Upper lobe of right lung (tissue), 1 donor: Measurements from ENCODE around the gene C1orf116. TPM values are rescaled to one million over a fixed set of nuclear protein-coding genes. Genes with fewer than 3 reads are reported as not detected.
A peak's percentile ranks its signal among the peaks of the same experiment; 100 is the strongest.

Experiments used
- ATAC-seq: fragments of 200-7000 bp; cut with Tn5 transposase; one replicate; pipeline ENCODE4 v1.9.1; 2020; ENCODE audit warnings: mild to moderate bottlenecking, moderate library complexity
- DNase-seq: peaks from one replicate; pipeline ENCODE4 v3.0.0-alpha.2; 2020
- H3K27ac ChIP-seq: fragments of 200-600 bp; one replicate; pipeline ENCODE4 v1.8.0; 2022
- H3K27me3 ChIP-seq: fragments of 200-600 bp; one replicate; pipeline ENCODE4 v1.8.0; 2022; ENCODE audit warnings: mild to moderate bottlenecking
- H3K36me3 ChIP-seq: fragments of 200-600 bp; one replicate; pipeline ENCODE4 v1.8.0; 2022
- H3K4me1 ChIP-seq: fragments of 200-600 bp; one replicate; pipeline ENCODE4 v1.8.0; 2022
- H3K4me3 ChIP-seq: fragments of 200-600 bp; one replicate; pipeline ENCODE4 v1.8.0; 2022; ENCODE audit warnings: mild to moderate bottlenecking
- H3K9me3 ChIP-seq: fragments of 200-600 bp; one replicate; pipeline ENCODE4 v1.8.0; 2022
- intact Hi-C: fragments of 100-400 bp; cut with DNase I; formaldehyde crosslinking; loops from one replicate; pipeline ENCODE4 v1.11.0; 2022
- total RNA-seq: library from RNA; stranded (reverse); fragmentation: NEBNext Ultra II Directional; extraction: Animal tissue kit (Norgen Biotek cat#: 25700); gene quantifications from one replicate; pipeline ENCODE4 v1.2.1, GENCODE V29; 2021
- TF ChIP-seq, protein P1 (sequence below): fragments of 200-600 bp; IDR thresholded peaks from one replicate; pipeline ENCODE4 v1.8.0; 2022; ENCODE audit warnings: antibody characterized with exemption
- donor health status: DM: no; HTN: yes; CAD: no; lungs with severe emphysema.

The C1orf116 gene
- total RNA-seq, 1 donor from 2014 or later = 128 TPM

DNA sequence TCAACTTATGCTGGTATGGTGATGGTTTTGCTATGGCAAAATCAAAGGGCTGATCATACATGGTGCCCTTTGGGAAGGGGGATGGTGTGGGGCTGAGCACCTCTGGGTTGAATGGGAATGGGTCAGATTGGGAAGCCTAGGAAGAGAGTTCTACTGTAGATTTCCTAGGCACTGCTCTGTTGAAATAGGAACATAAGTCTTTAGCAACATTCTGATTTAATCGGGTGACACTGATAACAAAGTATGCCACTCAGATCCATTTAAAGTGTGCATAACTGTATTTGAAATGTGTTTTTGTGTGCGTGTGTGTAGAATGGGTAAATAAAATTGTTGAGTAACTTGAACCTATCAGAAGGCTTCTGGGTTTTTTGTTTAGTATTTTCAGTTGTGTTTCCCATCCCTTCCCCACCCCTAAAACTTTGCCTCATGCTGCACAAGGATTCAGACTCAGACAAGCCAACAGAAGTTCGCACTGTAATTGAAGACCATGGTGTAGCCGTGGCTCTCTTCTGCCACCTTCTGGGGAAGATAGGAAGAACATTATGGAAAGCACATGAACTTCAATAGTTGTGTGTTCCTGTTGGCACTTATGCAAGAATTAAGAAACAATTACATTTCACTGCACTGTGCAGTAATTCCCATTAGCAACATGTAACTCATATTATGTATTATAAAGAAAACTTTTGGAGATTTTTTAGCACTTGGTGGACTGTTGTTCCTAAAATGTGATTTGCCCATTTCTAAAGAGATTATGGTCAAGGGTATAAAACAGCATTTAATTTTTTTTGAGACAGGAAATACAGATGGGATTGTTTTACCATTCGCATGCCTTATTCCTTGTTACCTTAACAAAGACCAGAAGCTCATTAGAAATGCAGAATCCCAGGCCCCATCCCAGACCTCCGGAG is 45.2 kb upstream of the C1orf116 start:
- no peak for DNase-seq
- Histone ChIP-seq H3K9me3 (no peaks in the 10 kb centered on the region), H3K36me3 (peaks cover 11% of the 10 kb centered on the region), H3K27ac (no peak overlapping the region), H3K4me1 (peaks cover 4% of the 10 kb centered on the region), H3K4me3 (no peak overlapping the region), H3K27me3 (no peaks in the 10 kb centered on the region)
- ATAC-seq = peak; percentile 96
- intact Hi-C loops = no loop called here
- TF ChIP-seq, protein P1, sequence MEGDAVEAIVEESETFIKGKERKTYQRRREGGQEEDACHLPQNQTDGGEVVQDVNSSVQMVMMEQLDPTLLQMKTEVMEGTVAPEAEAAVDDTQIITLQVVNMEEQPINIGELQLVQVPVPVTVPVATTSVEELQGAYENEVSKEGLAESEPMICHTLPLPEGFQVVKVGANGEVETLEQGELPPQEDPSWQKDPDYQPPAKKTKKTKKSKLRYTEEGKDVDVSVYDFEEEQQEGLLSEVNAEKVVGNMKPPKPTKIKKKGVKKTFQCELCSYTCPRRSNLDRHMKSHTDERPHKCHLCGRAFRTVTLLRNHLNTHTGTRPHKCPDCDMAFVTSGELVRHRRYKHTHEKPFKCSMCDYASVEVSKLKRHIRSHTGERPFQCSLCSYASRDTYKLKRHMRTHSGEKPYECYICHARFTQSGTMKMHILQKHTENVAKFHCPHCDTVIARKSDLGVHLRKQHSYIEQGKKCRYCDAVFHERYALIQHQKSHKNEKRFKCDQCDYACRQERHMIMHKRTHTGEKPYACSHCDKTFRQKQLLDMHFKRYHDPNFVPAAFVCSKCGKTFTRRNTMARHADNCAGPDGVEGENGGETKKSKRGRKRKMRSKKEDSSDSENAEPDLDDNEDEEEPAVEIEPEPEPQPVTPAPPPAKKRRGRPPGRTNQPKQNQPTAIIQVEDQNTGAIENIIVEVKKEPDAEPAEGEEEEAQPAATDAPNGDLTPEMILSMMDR = peak; percentile 92

DNA sequence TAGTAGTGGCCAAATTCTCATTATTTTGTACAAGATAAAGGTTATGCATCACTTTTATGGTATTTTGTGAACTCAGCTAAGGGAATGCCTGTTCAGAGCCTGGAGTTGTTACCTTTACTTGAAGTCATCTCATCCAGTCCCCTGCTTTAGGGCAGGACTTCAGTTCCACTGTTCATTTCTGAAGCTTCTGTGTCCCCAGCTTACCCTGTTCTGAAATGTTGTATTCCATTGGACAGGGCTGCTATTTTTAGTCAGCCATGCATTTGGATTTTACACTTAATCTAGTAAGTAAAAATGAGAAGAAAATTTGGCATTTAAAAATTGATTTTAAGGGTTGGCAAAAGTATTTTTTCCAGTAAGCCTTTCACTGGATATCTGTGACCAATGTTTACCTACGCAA is 44.5 kb upstream of the C1orf116 start:
- H3K27me3 ChIP-seq = no peaks in the 10 kb centered on the region
- no peaks in the 10 kb centered on the region for H3K9me3 ChIP-seq
- ATAC-seq (no peak), DNase-seq (no peak)
- peaks cover 18% of the 10 kb centered on the region for H3K36me3 ChIP-seq
- TF ChIP-seq, protein P1 = no peak
- intact Hi-C loops = no loop called here
- H3K27ac ChIP-seq = no peak overlapping the region
- peaks cover 4% of the 10 kb centered on the region for H3K4me1 ChIP-seq
- no peak overlapping the region for H3K4me3 ChIP-seq

DNA sequence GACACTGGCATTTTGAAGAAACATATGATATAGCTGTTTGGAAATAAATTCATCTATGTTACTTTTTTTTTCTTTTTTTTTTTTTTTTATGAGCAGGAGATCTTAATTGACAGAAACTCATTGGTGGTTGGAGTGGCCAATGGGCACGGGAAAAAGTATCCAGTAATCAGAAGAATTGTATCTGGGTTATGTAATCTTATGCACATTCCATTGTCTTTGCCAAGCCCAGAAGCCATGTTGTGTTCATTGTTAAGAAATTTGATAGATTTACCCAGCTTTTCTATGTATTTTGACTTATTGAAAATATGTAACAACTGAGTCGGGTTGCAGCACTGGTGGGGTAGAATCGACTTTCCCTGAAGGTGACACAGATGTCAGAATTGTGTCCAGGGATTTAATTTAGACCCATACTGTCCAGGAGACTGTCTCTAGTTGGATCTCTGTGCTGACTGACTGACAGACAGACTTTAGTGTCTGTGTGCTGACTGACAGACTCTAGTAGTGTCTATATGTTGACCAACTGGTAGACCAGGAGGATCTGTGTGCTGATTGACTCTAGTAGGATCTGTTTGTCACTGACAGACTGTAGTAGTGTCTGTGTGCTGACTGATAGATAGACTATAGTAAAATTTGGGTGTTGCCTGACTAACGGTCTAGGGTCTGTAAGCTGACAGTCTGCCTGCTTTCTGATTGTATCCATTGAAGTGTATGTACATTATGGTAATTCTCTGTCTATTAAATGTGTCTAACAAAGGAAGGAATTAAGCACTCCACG is 43.8 kb upstream of the C1orf116 start:
- H3K9me3 ChIP-seq = no peaks in the 10 kb centered on the region
- TF ChIP-seq, protein P1 = no peak
- DNase-seq (no peak), ATAC-seq (no peak)
- H3K27ac ChIP-seq = no peak overlapping the region
- H3K36me3 ChIP-seq = peaks cover 25% of the 10 kb centered on the region
- no peak overlapping the region for H3K4me3 ChIP-seq
- intact Hi-C loops = no loop called here
- no peaks in the 10 kb centered on the region for H3K27me3 ChIP-seq
- peaks cover 4% of the 10 kb centered on the region for H3K4me1 ChIP-seq

DNA sequence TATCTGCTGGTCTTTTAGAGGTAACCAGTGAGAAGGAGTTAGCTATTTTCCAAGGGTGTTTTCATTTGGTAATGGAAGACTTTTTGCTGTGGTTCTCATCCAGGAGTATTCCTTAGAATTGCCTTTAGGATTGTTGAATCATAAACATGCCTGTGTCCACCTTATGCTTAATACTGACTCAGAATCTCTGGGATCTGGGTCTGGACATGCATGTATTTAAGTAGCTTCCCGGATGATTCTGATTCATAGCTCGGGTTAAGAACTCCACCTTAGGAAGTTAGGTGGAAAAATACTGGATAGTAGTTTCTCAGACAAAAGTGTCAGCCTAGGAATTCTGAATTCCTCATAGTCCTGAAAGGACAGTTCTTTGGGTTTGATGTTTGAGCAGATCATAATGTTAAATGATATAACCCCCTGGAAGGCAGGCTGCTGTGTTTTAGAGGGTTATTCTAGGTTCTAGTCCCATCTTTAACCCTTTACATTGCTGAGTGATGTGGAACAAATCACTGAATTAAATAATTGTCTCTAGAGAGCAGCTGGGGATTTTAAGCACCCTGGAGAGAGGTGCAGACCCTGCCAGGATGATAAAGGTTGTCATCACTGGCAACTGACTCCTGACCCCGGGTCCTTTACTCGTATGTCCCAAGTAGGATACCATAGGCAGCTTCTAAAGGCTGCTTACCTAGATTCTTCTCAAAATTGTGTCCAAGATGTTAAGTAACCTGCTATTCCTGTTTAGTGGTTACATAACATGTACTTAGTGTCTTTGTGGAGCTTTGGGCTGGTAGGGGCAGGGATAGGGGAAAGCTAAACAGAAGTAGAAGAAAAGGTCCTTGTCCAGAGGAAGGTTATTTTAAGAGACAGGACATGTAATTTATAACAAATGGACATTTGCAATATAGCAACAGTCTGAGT is 41.6 kb upstream of the C1orf116 start:
- ATAC-seq = no peak
- intact Hi-C loops = no loop called here
- Histone ChIP-seq H3K9me3 (no peaks in the 10 kb centered on the region), H3K4me1 (peaks cover 6% of the 10 kb centered on the region), H3K36me3 (peaks cover 46% of the 10 kb centered on the region), H3K4me3 (no peak overlapping the region), H3K27me3 (no peaks in the 10 kb centered on the region), H3K27ac (no peak overlapping the region)
- DNase-seq = no peak
- TF ChIP-seq, protein P1 = no peak

DNA sequence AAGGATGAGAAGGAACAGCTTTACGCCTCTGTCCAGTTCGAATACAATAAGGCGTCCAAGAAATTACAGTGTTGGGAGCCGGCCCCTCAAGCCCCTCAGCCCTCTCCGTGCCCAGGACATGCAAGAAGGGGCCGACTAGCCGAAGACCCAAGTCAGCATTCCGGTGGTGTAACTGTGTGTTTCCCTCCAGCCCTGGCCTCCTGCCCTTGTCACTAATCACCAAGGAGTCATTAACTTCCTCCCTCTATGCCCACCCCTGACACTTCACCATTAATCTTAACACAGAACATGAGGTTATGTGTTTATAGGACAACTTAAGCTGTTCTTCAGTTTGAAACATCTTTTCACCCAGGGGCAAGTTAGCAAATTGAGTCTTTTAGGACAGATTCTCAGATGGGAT is 39.7 kb upstream of the C1orf116 start:
- Histone ChIP-seq H3K4me3 (no peak overlapping the region), H3K36me3 (peaks cover 61% of the 10 kb centered on the region), H3K9me3 (no peaks in the 10 kb centered on the region), H3K4me1 (peaks cover 7% of the 10 kb centered on the region), H3K27me3 (no peaks in the 10 kb centered on the region), H3K27ac (no peak overlapping the region)
- ATAC-seq (no peak), DNase-seq (no peak)
- TF ChIP-seq, protein P1 = no peak
- intact Hi-C loops = no loop called here
